ENCODE data around the gene TTLL11. TPM values are rescaled to one million over a fixed set of nuclear protein-coding genes. Genes with fewer than 3 reads are reported as not detected.

TTLL11 gene
- total RNA-seq, 1 experiment from 2014 or later, result 1.5 TPM

DNA sequence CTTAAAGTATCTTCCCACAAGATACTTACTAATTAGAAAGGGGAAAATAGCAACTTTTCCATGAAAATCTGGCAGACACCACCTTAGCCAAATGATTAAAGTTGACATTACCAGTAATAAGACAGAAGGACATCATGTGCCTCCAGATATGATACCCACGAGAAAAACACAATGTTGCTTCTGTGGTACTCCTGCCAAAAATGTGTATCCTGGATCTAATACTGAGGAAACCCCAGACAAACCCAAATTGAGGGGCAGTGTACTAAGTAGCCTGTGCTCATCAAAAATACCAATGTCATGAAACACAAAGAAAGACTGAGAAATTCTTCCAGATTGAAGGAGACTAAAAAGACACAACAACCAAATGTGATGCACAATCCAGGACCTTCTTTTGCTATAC, 85.3 kb downstream of the TTLL11 start:
- H3K9me3 ChIP-seq (ENCODE audit: control insufficient read depth, low read depth, low read length), result no peaks in the 10 kb centered on the region
- no peak overlapping the region for H2BK120ac ChIP-seq (ENCODE audit: low read depth, low read length, poor library complexity, severe bottlenecking)
- no peak overlapping the region for H3K4ac ChIP-seq (ENCODE audit: low read depth, low read length)
- no peaks in the 10 kb centered on the region for H3K79me2 ChIP-seq (ENCODE audit: insufficient read depth, low read length)
- H2BK5ac ChIP-seq (ENCODE audit: insufficient read length, low read length), result no peak overlapping the region
- H2AK5ac ChIP-seq (ENCODE audit: insufficient read length, low read length), result no peak overlapping the region
- H4K20me1 ChIP-seq (ENCODE audit: control insufficient read depth, insufficient read depth, insufficient read length), result no peaks in the 10 kb centered on the region
- Mint-ChIP-seq H3K4me3 (no peak overlapping the region), H3K36me3 (ENCODE audit: insufficient read depth in 1 of 3, low read depth in 3 of 3) (no peaks in the 10 kb centered on the region), H3K4me1 (no peaks in the 10 kb centered on the region), H3K27ac (no peak overlapping the region), H3K9me3 (no peaks in the 10 kb centered on the region), H3K27me3 (ENCODE audit: low read depth) (peaks cover 51% of the 10 kb centered on the region)
- no peak overlapping the region for H2BK12ac ChIP-seq (ENCODE audit: insufficient read length, low read depth, low read length)
- no peak overlapping the region for H3K56ac ChIP-seq (ENCODE audit: insufficient read length, low read depth, low read length)
- DNase-seq, result no peak
- no peak overlapping the region for H3K4me2 ChIP-seq (ENCODE audit: insufficient read depth, insufficient read length, low read length)
- H3T11ph ChIP-seq (ENCODE audit: low read length), result no peak overlapping the region
- H3K4me1 ChIP-seq (ENCODE audit: insufficient read depth, low read length), result no peaks in the 10 kb centered on the region; the same call in 1 of the 2 replicates
- H2BK15ac ChIP-seq (ENCODE audit: low read depth, low read length), result no peak overlapping the region
- no CpG with 5 or more reads among the region's 1 CpG for WGBS (ENCODE audit: extremely low coverage, insufficient read length, low lambda C conversion rate)
- no peak overlapping the region for H3K27ac ChIP-seq (ENCODE audit: insufficient read length, low read depth, low read length)
- TF ChIP-seq, protein P1, sequence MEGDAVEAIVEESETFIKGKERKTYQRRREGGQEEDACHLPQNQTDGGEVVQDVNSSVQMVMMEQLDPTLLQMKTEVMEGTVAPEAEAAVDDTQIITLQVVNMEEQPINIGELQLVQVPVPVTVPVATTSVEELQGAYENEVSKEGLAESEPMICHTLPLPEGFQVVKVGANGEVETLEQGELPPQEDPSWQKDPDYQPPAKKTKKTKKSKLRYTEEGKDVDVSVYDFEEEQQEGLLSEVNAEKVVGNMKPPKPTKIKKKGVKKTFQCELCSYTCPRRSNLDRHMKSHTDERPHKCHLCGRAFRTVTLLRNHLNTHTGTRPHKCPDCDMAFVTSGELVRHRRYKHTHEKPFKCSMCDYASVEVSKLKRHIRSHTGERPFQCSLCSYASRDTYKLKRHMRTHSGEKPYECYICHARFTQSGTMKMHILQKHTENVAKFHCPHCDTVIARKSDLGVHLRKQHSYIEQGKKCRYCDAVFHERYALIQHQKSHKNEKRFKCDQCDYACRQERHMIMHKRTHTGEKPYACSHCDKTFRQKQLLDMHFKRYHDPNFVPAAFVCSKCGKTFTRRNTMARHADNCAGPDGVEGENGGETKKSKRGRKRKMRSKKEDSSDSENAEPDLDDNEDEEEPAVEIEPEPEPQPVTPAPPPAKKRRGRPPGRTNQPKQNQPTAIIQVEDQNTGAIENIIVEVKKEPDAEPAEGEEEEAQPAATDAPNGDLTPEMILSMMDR (conservative IDR thresholded peaks at IDR 0.05), result no peak
- H3K14ac ChIP-seq (ENCODE audit: insufficient read depth, low read length), result no peak overlapping the region
- no peak overlapping the region for H4K91ac ChIP-seq (ENCODE audit: insufficient read length, low read depth, low read length)
- H3K27me3 ChIP-seq (ENCODE audit: insufficient read depth, low read length), result no peaks in the 10 kb centered on the region
- no peak overlapping the region for H3K9ac ChIP-seq (ENCODE audit: extremely low read depth, insufficient read length, low read length)
- H3K23me2 ChIP-seq (ENCODE audit: insufficient read length, low read depth, low read length, poor library complexity, severe bottlenecking), result no peaks in the 10 kb centered on the region
- no peak overlapping the region for H3K18ac ChIP-seq (ENCODE audit: insufficient read length, low read depth, low read length)
- H3K23ac ChIP-seq (ENCODE audit: insufficient read length, low read depth, low read length), result no peak overlapping the region
- H2AFZ ChIP-seq (ENCODE audit: low read length), result no peak overlapping the region
- no peak overlapping the region for H4K8ac ChIP-seq (replicated peaks; ENCODE audit: insufficient read length, low read depth, low read length)
- no peak overlapping the region for H2BK20ac ChIP-seq (ENCODE audit: low read depth, low read length, poor library complexity, severe bottlenecking)
- no peaks in the 10 kb centered on the region for H3K79me1 ChIP-seq (ENCODE audit: insufficient read depth, low read depth, low read length, poor library complexity, severe bottlenecking)
- H4K5ac ChIP-seq (ENCODE audit: insufficient read length, low read depth, low read length), result no peak overlapping the region

Measured in H9 (cell line).